DND-41 (cell line): ENCODE data around the gene FABP6.

ENCODE experiments used
- ATAC-seq: fragments of 200-7000 bp; cut with Tn5 transposase; 3 replicates; pipeline ENCODE4 v1.9.1; 2021; ENCODE audit warnings: low read depth; ENCODE audit not compliant: insufficient read depth
- DNase-seq: peaks from one replicate; pipeline ENCODE4 v3.0.0-alpha.2; 2020
- H2AFZ ChIP-seq: 2 replicates; pipeline ENCODE4 v1.6.0; 2012; ENCODE audit warnings: low read depth, low read length
- H3K27ac ChIP-seq: 2 replicates; pipeline ENCODE4 v1.5.1; 2012; ENCODE audit warnings: low read length, inconsistent platforms
- H3K27me3 ChIP-seq: fragments of 200-600 bp; sonication (generic); 2 replicates; pipeline ENCODE4 v1.6.0; 2012; ENCODE audit warnings: low read length, mild to moderate bottlenecking, inconsistent platforms; ENCODE audit not compliant: insufficient read depth, poor library complexity
- H3K36me3 ChIP-seq: 2 replicates; pipeline ENCODE4 v1.5.1; 2012; ENCODE audit warnings: low read length, inconsistent platforms; ENCODE audit not compliant: insufficient read depth
- H3K4me1 ChIP-seq: 2 replicates; pipeline ENCODE4 v1.5.1; 2012; ENCODE audit warnings: mild to moderate bottlenecking, low read length; ENCODE audit not compliant: insufficient read depth
- H3K4me2 ChIP-seq: 2 replicates; pipeline ENCODE4 v1.6.0; 2012; ENCODE audit warnings: mild to moderate bottlenecking, moderate library complexity, low read length, inconsistent platforms; ENCODE audit not compliant: insufficient read depth
- H3K4me3 ChIP-seq, 2 experiments: fragments of 200-600 bp in 1 of 2; shearing (Covaris generic) in 1 of 2; 2 replicates each; pipeline ENCODE4 v1.5.1; 2012 to 2016; ENCODE audit warnings: inconsistent platforms in 2 of 2, low read length in 2 of 2, mild to moderate bottlenecking in 2 of 2, low read depth in 1 of 2, moderate library complexity in 1 of 2
- H3K79me2 ChIP-seq: 2 replicates; pipeline ENCODE4 v1.6.0; 2012; ENCODE audit warnings: low read length, inconsistent platforms; ENCODE audit not compliant: insufficient read depth
- H3K9ac ChIP-seq: 2 replicates; pipeline ENCODE4 v1.6.0; 2012; ENCODE audit warnings: low read depth, mild to moderate bottlenecking, inconsistent platforms, low read length, moderate library complexity
- H3K9me3 ChIP-seq: 2 replicates; pipeline ENCODE4 v1.5.1; 2012; ENCODE audit warnings: low read length, moderate library complexity, mild to moderate bottlenecking, inconsistent platforms; ENCODE audit not compliant: insufficient read depth, severe bottlenecking
- H4K20me1 ChIP-seq: 2 replicates; pipeline ENCODE4 v1.6.0; 2012; ENCODE audit warnings: low read length; ENCODE audit not compliant: insufficient read depth
- EZH2 ChIP-seq: IDR thresholded peaks from 3 replicates; pipeline ENCODE4 v1.6.1; 2012; ENCODE audit warnings: borderline replicate concordance, low read depth, mild to moderate bottlenecking, moderate library complexity, low read length, inconsistent platforms; ENCODE audit not compliant: severe bottlenecking
- TF ChIP-seq, protein P1 (sequence below): IDR thresholded peaks from 2 replicates; pipeline ENCODE4 v1.5.1; 2012; ENCODE audit warnings: borderline replicate concordance, low read length, moderate library complexity, mild to moderate bottlenecking; ENCODE audit not compliant: poor library complexity, severe bottlenecking; ENCODE audit errors: extremely low read depth

FABP6 gene

DNA sequence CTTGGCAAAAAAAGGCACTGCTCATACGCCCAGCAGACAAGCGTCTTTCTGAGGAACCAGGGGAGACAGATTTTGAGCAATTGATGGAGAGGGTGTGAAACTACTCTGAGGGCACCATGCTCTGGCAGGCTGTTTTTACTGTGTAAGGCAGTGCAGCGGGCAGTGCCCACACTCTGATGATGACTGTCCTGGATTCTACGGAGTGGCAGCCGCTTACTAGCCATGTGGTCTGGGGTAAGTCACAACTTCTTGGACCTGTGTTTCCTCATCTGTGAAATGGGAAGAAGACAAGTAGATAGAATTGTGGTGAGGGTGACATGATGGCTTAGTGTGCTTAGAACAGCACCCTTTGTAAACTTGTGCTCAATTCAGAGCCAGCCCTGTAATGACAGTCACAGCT is 38.8 kb downstream of the FABP6 start:
- no peaks in the 10 kb centered on the region for H3K36me3 ChIP-seq
- no peak overlapping the region for H2AFZ ChIP-seq
- no peak overlapping the region for H3K9ac ChIP-seq
- H3K27me3 ChIP-seq, result no peaks in the 10 kb centered on the region
- H3K4me3 ChIP-seq, result no peak overlapping the region
- ATAC-seq (no peak), DNase-seq (no peak)
- no peaks in the 10 kb centered on the region for H3K9me3 ChIP-seq
- H3K4me1 ChIP-seq, result peaks cover 19% of the 10 kb centered on the region
- no peak overlapping the region for H3K4me2 ChIP-seq
- H3K79me2 ChIP-seq, result no peaks in the 10 kb centered on the region
- TF ChIP-seq, protein P1, sequence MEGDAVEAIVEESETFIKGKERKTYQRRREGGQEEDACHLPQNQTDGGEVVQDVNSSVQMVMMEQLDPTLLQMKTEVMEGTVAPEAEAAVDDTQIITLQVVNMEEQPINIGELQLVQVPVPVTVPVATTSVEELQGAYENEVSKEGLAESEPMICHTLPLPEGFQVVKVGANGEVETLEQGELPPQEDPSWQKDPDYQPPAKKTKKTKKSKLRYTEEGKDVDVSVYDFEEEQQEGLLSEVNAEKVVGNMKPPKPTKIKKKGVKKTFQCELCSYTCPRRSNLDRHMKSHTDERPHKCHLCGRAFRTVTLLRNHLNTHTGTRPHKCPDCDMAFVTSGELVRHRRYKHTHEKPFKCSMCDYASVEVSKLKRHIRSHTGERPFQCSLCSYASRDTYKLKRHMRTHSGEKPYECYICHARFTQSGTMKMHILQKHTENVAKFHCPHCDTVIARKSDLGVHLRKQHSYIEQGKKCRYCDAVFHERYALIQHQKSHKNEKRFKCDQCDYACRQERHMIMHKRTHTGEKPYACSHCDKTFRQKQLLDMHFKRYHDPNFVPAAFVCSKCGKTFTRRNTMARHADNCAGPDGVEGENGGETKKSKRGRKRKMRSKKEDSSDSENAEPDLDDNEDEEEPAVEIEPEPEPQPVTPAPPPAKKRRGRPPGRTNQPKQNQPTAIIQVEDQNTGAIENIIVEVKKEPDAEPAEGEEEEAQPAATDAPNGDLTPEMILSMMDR, result no peak
- no peak for TF ChIP-seq EZH2
- H3K27ac ChIP-seq, result no peak overlapping the region
- no peaks in the 10 kb centered on the region for H4K20me1 ChIP-seq

DNA sequence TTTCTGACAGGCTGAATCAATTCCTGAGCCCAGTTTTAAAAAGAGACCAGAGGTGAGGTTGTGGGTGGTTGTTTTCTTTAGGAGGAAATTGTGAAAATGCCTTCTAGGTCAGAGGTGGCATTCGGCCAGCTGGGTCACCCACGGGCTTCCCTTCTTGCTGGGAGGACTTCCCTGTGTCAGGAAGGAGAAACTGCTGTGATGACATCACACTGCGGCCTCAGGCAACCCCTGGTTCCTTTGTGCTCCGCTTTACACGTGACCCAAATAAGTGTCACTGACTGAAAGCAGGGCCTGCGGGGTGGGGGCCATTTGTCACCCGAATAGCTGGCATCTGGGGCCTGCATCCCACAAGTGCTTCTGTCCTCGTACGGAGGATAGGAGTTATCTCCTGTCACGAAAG is 39.7 kb downstream of the FABP6 start:
- Histone ChIP-seq H3K4me1 (peaks cover 19% of the 10 kb centered on the region), H3K79me2 (no peaks in the 10 kb centered on the region), H3K9ac (no peak overlapping the region), H2AFZ (no peak overlapping the region), H3K36me3 (no peaks in the 10 kb centered on the region), H3K27ac (no peak overlapping the region), H3K4me3 (no peak overlapping the region), H4K20me1 (no peaks in the 10 kb centered on the region), H3K4me2 (no peak overlapping the region), H3K9me3 (no peaks in the 10 kb centered on the region), H3K27me3 (no peaks in the 10 kb centered on the region)
- DNase-seq (no peak), ATAC-seq (no peak)
- TF ChIP-seq, protein P1, result no peak
- TF ChIP-seq EZH2, result no peak

DNA sequence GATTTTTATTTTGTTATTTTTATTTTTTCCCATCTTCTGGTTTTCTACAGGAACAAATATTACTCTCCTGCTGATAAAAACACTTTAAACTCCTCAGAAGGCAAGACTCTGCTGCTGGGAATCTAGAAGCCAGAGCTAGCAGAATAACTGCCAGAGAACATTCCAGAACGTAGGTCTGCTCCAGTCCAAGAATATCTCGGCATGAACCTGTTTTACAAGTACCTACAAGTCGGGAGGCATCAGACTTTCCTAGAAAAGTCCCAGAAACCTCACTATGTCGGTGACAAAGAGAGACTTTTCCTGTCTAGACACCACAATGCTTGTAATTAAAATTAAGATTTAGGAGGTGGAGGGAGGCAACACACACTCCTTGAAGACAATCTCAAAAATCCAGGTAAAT is 41.4 kb downstream of the FABP6 start:
- ATAC-seq, result no peak
- no peak for DNase-seq
- no peaks in the 10 kb centered on the region for H3K9me3 ChIP-seq
- H3K27me3 ChIP-seq, result no peaks in the 10 kb centered on the region
- H3K4me1 ChIP-seq, result peaks cover 19% of the 10 kb centered on the region
- no peak overlapping the region for H3K4me3 ChIP-seq
- no peaks in the 10 kb centered on the region for H3K79me2 ChIP-seq
- peak overlapping the region; percentile 49; the same call in 1 of the 2 replicates for H2AFZ ChIP-seq
- no peaks in the 10 kb centered on the region for H4K20me1 ChIP-seq
- H3K4me2 ChIP-seq, result no peak overlapping the region
- H3K36me3 ChIP-seq, result no peaks in the 10 kb centered on the region
- peak overlapping the region; percentile 76 for H3K27ac ChIP-seq
- no peak for TF ChIP-seq EZH2
- TF ChIP-seq, protein P1, result no peak
- H3K9ac ChIP-seq, result peak overlapping the region; percentile 12; the same call in 1 of the 2 replicates

DNA sequence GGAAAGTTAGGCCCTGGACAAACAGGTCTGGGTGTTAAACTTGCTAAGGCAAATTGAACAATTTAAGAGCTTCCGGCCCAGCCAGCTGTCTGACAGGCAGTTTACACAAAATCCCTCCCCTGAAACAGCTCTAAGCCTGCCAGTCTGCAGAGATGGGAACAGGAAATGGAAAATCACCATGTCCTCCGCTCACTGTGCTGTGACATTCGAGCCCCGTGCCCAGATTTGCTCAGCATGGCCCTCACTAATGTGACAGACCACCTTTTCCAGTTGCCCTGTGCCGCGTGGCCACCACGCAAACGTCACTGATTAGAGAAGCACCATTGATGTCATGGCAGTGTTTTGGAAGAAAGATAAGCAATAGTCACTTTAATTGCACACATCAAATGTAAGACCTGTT is 42.1 kb downstream of the FABP6 start:
- DNase-seq (peak; percentile 51), ATAC-seq (peak; percentile 93)
- peaks cover 19% of the 10 kb centered on the region for H3K4me1 ChIP-seq
- H3K27ac ChIP-seq, result peak overlapping the region; percentile 76
- H3K36me3 ChIP-seq, result no peaks in the 10 kb centered on the region
- no peak overlapping the region for H3K4me3 ChIP-seq
- no peaks in the 10 kb centered on the region for H3K27me3 ChIP-seq
- H4K20me1 ChIP-seq, result no peaks in the 10 kb centered on the region
- H2AFZ ChIP-seq, result peak overlapping the region; percentile 69
- peak overlapping the region; percentile 23; the same call in 1 of the 2 replicates for H3K9ac ChIP-seq
- H3K4me2 ChIP-seq, result peak overlapping the region; percentile 45; the same call in 1 of the 2 replicates
- TF ChIP-seq, protein P1, result no peak
- no peaks in the 10 kb centered on the region for H3K79me2 ChIP-seq
- no peaks in the 10 kb centered on the region for H3K9me3 ChIP-seq
